ENCODE data around the gene IL17A. TPM values are rescaled to one million over a fixed set of nuclear protein-coding genes. Genes with fewer than 3 reads are reported as not detected.
A peak's percentile ranks its signal among the peaks of the same experiment; 100 is the strongest.
"Not testable (repeated sequence)": the region's sequence is repeated elsewhere in the genome, so short reads cannot be mapped to it uniquely, and the experiment has no call there.

IL17A gene
- total and polyA plus RNA-seq, 2 donors, result 0.05 to 0.21 TPM

DNA sequence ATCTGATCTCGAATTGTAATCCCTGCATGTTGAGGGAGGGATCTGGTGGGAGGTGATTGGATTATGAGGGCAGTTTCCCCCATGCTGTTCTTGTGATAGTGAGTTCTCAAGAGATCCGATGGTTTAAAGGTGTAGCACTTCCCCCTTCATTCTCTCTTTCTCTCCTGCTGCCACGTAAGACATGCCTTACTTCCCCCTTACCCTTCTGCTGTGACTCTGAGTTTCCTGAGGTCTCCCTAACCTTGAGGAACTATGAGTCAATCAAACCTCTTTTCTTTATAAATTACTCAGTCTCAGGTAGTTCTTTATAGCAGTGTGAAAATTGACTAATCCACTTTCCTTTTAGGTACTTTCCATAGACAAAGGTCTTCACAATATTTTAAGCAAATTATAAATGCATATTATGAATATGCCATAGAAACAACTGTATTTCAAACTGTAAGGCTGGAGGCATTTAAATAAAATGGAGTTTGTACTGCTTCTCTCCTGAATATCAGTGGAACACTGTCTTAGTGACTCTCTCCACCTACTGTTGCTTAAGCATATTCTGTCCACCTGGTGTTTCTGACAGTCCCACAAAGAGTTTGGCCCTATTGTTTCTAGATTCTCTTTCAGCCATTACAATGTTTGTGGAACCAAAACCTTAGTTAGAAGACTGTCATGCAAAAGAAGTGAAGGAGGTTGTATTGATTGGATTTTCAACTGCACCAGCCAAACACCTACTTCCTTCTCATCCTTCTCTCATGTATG lies 24.3 kb upstream of the IL17A start:
- Histone ChIP-seq H3K36me3 (ENCODE audit: control insufficient read depth in 2 of 2, insufficient read depth in 2 of 2, low read length in 1 of 2) (no peaks in the 10 kb centered on the region), H3K27me3 (ENCODE audit: control insufficient read depth in 2 of 2, insufficient read depth in 1 of 2, low read length in 1 of 2) (no peaks in the 10 kb centered on the region), H3K4me3 (ENCODE audit: low read length in 2 of 2) (no peak overlapping the region), H3K27ac (ENCODE audit: low read depth in 1 of 2, low read length in 1 of 2) (no peak overlapping the region), H3K4me1 (ENCODE audit: control insufficient read depth in 2 of 2, insufficient read depth in 2 of 2, low read length in 2 of 2) (no peaks in the 10 kb centered on the region), H3K9me3 (ENCODE audit: control insufficient read depth in 2 of 2, insufficient read depth in 1 of 2, low read length in 1 of 2) (peaks cover 0 to 3% of the 10 kb centered on the region in 2 donors)
- 58% methylated on average over 3 of the region's 3 CpGs for WGBS
- DNase-seq (ENCODE audit: low read depth in 6 of 9, low spot score in 9 of 9), result no peak

DNA sequence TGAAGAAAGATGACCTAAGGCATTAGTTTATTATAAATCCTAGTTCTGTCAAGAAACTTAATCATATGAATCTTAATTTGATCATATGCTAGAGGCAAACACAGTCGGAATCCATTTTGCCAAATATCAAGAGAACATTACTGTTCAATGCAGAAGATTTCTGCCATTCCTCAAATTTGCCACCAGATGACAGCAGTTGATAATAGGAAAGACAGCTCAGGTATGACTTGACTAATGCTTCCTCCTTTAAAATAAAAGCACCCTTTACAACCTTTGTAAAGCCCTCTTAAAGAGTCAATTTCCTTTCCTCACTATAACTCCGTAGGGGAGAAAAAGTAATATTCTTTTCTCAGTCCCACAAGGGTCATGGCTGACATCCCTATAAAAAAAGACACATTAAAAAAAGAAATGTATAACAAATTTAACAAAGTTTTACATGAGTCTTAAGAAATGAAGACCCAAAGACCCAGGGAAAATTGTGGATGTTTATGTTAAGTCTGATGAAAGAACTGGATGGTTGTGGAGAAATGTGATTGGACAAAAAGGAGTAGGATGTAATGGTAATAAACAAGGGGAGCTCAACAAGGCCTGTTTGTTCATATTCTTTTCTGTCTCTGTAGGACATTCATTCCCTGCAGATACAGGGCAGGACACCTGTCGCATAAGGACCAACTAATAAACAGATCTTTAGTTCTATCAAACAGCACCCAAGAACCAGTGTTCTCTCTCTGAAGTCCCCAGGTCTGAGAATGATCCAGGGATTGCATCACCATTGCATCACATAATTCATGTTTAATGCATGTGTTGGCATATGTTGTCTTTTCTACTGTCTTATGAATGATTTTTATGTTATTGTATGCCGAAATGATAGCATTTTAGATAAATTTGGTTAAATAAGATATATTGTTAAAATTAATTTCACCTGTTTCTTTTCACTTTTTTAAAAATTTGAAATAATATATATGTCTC lies 23.0 kb upstream of the IL17A start:
- no peaks in the 10 kb centered on the region for H3K36me3 ChIP-seq (ENCODE audit: control insufficient read depth in 2 of 2, insufficient read depth in 2 of 2, low read length in 1 of 2)
- WGBS, result 69% methylated on average over 4 of the region's 4 CpGs
- peak in 5 of 9 donors; percentile 3 to 47 (median 13) for DNase-seq (ENCODE audit: low read depth in 6 of 9, low spot score in 9 of 9)
- H3K27me3 ChIP-seq (ENCODE audit: control insufficient read depth in 2 of 2, insufficient read depth in 1 of 2, low read length in 1 of 2), result no peaks in the 10 kb centered on the region
- H3K4me1 ChIP-seq (ENCODE audit: control insufficient read depth in 2 of 2, insufficient read depth in 2 of 2, low read length in 2 of 2), result no peaks in the 10 kb centered on the region
- no peak overlapping the region for H3K4me3 ChIP-seq (ENCODE audit: low read length in 2 of 2)
- H3K9me3 ChIP-seq (ENCODE audit: control insufficient read depth in 2 of 2, insufficient read depth in 1 of 2, low read length in 1 of 2), result peaks cover 0 to 3% of the 10 kb centered on the region in 2 donors
- no peak overlapping the region for H3K27ac ChIP-seq (ENCODE audit: low read depth in 1 of 2, low read length in 1 of 2)

DNA sequence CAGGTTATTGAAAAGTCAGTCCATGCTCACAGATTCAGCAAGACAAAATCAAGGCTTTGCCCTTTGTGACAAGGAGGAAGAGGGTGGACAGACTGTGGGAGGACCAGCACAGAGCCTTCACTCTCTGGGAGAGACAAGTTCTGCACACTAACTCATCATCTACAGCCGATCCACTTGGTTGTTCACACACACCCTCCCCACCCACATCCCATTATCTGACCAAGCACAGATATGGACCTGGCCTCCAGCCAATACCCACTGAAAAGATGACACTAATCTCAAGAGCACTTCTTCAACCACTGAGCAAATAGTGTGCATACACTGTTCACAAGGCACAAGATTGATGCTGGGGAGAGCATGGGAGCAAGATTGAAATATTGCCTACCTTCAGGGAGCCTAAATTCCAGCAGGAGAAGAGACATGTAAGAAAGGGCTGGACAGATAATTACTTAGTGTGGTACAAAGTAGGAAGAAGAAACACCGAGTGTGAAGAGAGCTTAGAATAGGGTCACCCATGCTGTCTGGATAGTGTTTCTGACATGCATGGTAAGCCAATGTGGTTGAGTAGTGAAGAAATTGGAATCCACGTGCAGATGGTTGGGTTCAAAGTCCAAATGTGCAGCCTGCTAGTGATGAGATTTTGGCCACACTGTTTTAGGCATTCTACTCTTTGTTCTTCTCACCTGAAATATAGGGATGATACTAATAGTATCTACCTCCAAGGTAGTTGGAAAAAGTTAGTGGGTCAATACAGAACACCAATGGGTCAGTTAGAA lies 21.7 kb upstream of the IL17A start:
- 84% methylated on average over 3 of the region's 3 CpGs for WGBS
- no peaks in the 10 kb centered on the region for H3K27me3 ChIP-seq (ENCODE audit: control insufficient read depth in 2 of 2, insufficient read depth in 1 of 2, low read length in 1 of 2)
- no peak for DNase-seq (ENCODE audit: low read depth in 6 of 9, low spot score in 9 of 9)

DNA sequence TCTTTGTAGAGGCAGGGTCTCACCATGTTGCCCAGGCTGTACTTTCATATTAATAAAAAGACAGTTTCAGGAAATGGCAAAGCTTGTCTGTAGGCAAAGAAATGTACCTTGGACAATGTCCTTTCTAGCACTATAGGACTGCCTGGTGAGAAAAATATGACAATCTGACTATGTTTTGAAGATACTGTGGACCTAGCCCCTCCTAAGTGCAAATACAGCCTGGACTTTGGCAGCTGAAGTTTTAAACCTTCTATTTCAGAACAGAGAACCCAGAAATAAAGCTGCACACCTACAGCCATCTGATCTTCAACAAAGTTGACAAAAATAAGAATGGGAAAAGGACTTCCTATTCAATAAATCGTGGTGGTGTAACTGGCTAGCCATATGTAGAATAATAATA lies 18.9 kb upstream of the IL17A start:
- Histone ChIP-seq H3K4me1 (ENCODE audit: control insufficient read depth in 2 of 2, insufficient read depth in 2 of 2, low read length in 2 of 2) (no peaks in the 10 kb centered on the region), H3K4me3 (ENCODE audit: low read length in 2 of 2) (no peak overlapping the region), H3K27ac (ENCODE audit: low read depth in 1 of 2, low read length in 1 of 2) (no peak overlapping the region), H3K27me3 (ENCODE audit: control insufficient read depth in 2 of 2, insufficient read depth in 1 of 2, low read length in 1 of 2) (no peaks in the 10 kb centered on the region), H3K9me3 (ENCODE audit: control insufficient read depth in 2 of 2, insufficient read depth in 1 of 2, low read length in 1 of 2) (no peaks in the 10 kb centered on the region), H3K36me3 (ENCODE audit: control insufficient read depth in 2 of 2, insufficient read depth in 2 of 2, low read length in 1 of 2) (no peaks in the 10 kb centered on the region)
- no peak for DNase-seq (ENCODE audit: low read depth in 6 of 9, low spot score in 9 of 9)
- WGBS, result 95% methylated on average over 1 of the region's 1 CpG

More for the DNA sequence above, 21.7 kb upstream of the IL17A start:
- H3K9me3 ChIP-seq (ENCODE audit: control insufficient read depth in 2 of 2, insufficient read depth in 1 of 2, low read length in 1 of 2), result peaks cover 0 to 3% of the 10 kb centered on the region in 2 donors
- H3K27ac ChIP-seq (ENCODE audit: low read depth in 1 of 2, low read length in 1 of 2), result no peak overlapping the region
- H3K4me1 ChIP-seq (ENCODE audit: control insufficient read depth in 2 of 2, insufficient read depth in 2 of 2, low read length in 2 of 2), result no peaks in the 10 kb centered on the region
- H3K36me3 ChIP-seq (ENCODE audit: control insufficient read depth in 2 of 2, insufficient read depth in 2 of 2, low read length in 1 of 2), result no peaks in the 10 kb centered on the region
- no peak overlapping the region for H3K4me3 ChIP-seq (ENCODE audit: low read length in 2 of 2)

DNA sequence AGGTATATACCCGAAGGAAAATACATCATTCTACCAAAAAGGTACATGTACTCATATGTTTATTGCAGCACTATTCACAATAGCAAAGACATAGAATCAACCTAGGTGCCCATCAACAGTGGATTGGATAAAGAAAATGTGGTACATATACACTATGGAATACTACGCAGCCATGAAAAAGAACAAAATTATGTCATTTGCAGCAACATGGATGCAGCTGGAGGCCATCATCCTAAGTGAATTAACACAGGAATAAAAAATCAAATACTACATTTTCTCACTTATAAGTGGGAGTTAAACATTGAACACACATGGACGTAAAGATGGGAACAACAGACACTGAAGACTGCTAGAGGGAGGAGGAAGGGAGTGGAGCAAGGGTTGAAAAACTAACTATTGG lies 17.8 kb upstream of the IL17A start:
- 32% methylated on average over 3 of the region's 3 CpGs for WGBS
- H3K4me1 ChIP-seq (ENCODE audit: control insufficient read depth in 2 of 2, insufficient read depth in 2 of 2, low read length in 2 of 2); H3K27ac ChIP-seq (ENCODE audit: low read depth in 1 of 2, low read length in 1 of 2); DNase-seq (ENCODE audit: low read depth in 6 of 9, low spot score in 9 of 9); H3K4me3 ChIP-seq (ENCODE audit: low read length in 2 of 2); H3K27me3 ChIP-seq (ENCODE audit: control insufficient read depth in 2 of 2, insufficient read depth in 1 of 2, low read length in 1 of 2); H3K36me3 ChIP-seq (ENCODE audit: control insufficient read depth in 2 of 2, insufficient read depth in 2 of 2, low read length in 1 of 2); H3K9me3 ChIP-seq (ENCODE audit: control insufficient read depth in 2 of 2, insufficient read depth in 1 of 2, low read length in 1 of 2): not testable (repeated sequence)

DNA sequence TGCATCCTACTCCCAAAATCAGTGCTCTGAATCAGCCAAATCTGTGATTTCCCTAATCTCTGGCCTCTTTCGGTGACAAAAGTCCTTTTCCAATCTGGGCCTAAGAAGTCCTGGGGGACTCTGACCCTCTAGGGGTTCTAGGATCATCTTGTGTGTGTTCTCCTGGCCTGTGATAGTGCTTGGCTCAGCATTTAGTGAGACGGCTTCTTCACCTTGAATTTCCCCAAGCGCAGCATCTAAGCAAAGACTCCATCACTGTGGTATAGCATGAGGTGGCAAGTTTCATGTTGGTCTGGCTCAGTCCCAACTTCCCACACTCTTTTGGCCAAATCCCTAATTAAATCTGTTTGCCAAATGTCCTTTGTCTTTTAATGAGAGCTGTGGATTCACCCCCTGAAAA lies 12.1 kb upstream of the IL17A start:
- Histone ChIP-seq H3K36me3 (ENCODE audit: control insufficient read depth in 2 of 2, insufficient read depth in 2 of 2, low read length in 1 of 2) (no peaks in the 10 kb centered on the region), H3K9me3 (ENCODE audit: control insufficient read depth in 2 of 2, insufficient read depth in 1 of 2, low read length in 1 of 2) (no peaks in the 10 kb centered on the region), H3K4me1 (ENCODE audit: control insufficient read depth in 2 of 2, insufficient read depth in 2 of 2, low read length in 2 of 2) (no peaks in the 10 kb centered on the region), H3K27ac (ENCODE audit: low read depth in 1 of 2, low read length in 1 of 2) (no peak overlapping the region), H3K4me3 (ENCODE audit: low read length in 2 of 2) (no peak overlapping the region), H3K27me3 (ENCODE audit: control insufficient read depth in 2 of 2, insufficient read depth in 1 of 2, low read length in 1 of 2) (no peaks in the 10 kb centered on the region)
- 96% methylated on average over 3 of the region's 3 CpGs for WGBS
- no peak for DNase-seq (ENCODE audit: low read depth in 6 of 9, low spot score in 9 of 9)

DNA sequence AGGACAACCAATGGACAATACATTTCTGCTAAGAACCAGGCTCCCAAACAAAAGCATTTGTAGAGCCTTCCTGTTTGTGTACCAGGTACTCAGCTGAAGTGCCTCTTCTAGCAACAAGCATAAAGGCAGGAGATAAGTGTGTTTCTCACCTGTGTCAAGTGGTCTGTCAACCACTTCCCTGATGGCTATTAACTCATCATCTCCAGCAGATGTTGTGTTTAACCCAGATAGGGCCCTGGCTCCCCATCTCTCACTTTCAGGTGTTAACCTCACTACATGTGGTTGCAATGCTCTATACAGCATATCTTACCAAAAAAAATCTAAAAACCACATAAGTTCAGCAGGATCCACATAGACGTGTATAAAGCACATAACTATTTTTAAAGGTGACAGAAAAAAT lies 9.6 kb upstream of the IL17A start:
- WGBS, result 11% methylated on average over 1 of the region's 1 CpG

DNA sequence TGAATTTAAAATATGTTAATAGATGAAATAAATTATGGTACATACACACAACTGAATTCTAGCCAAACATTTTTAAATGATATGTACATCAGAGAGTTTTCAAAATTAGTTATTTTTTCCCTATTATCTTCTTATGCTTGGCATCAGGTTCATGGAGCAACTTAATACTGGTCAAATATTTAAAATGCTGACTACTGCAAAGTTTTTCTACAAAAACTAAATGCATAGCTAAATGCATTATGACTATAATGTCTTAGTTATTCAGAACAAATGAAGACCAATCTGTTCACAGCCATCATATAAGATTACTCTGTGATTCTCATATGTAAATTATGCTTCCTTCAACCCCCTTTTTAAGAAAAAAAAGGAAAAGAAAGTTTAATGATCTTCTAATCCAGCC lies 8.2 kb upstream of the IL17A start:
- Histone ChIP-seq H3K4me3 (ENCODE audit: low read length in 2 of 2) (no peak overlapping the region), H3K36me3 (ENCODE audit: control insufficient read depth in 2 of 2, insufficient read depth in 2 of 2, low read length in 1 of 2) (no peaks in the 10 kb centered on the region), H3K27ac (ENCODE audit: low read depth in 1 of 2, low read length in 1 of 2) (no peak overlapping the region), H3K27me3 (ENCODE audit: control insufficient read depth in 2 of 2, insufficient read depth in 1 of 2, low read length in 1 of 2) (no peaks in the 10 kb centered on the region), H3K9me3 (ENCODE audit: control insufficient read depth in 2 of 2, insufficient read depth in 1 of 2, low read length in 1 of 2) (no peaks in the 10 kb centered on the region), H3K4me1 (ENCODE audit: control insufficient read depth in 2 of 2, insufficient read depth in 2 of 2, low read length in 2 of 2) (no peaks in the 10 kb centered on the region)
- DNase-seq (ENCODE audit: low read depth in 6 of 9, low spot score in 9 of 9), result no peak

More for the DNA sequence above, 9.6 kb upstream of the IL17A start:
- Histone ChIP-seq H3K9me3 (ENCODE audit: control insufficient read depth in 2 of 2, insufficient read depth in 1 of 2, low read length in 1 of 2) (no peaks in the 10 kb centered on the region), H3K4me1 (ENCODE audit: control insufficient read depth in 2 of 2, insufficient read depth in 2 of 2, low read length in 2 of 2) (no peaks in the 10 kb centered on the region), H3K27ac (ENCODE audit: low read depth in 1 of 2, low read length in 1 of 2) (no peak overlapping the region), H3K36me3 (ENCODE audit: control insufficient read depth in 2 of 2, insufficient read depth in 2 of 2, low read length in 1 of 2) (no peaks in the 10 kb centered on the region), H3K4me3 (ENCODE audit: low read length in 2 of 2) (no peak overlapping the region), H3K27me3 (ENCODE audit: control insufficient read depth in 2 of 2, insufficient read depth in 1 of 2, low read length in 1 of 2) (no peaks in the 10 kb centered on the region)
- DNase-seq (ENCODE audit: low read depth in 6 of 9, low spot score in 9 of 9), result peak in 2 of 9 donors; percentile 4 to 42

All from thymus (tissue), 11 donors.